NCI-H2107 treated with DMSO at 0.1 percent for 48 hours (cell line): ENCODE measurements around the gene GRAMD2B.

Source experiments
- DNase-seq: peaks from one replicate; lab custom pipeline; 2025; ENCODE audit not compliant: unreplicated experiment; lab: John Stamatoyannopoulos, UW

Gene GRAMD2B

GRCh38 chr5:126534553-126534952 is 111.3 kb downstream of the GRAMD2B start:
- no peak for DNase-seq

GRCh38 chr5:126535856-126536545 is 112.8 kb downstream of the GRAMD2B start:
- DNase-seq, result no peak

DNA sequence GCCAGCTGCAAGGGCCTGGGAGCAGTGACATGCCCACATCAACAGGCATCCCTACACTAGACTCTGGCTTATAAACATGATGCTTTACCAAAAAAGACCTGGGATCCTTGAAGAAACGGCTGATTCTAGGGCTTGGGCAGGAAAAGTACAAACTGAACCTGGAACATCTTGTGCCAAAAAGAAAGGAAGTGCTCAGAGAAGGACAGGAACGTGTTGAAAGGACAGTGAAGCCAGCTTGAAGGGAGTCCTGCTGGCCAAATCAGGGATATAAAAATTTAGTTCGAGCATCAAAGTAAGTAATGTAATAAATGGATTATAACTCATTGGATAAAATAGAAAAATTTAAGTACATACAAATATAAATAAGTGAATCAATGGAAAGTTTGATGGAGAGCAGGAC is 113.7 kb downstream of the GRAMD2B start:
- DNase-seq, result no peak

DNA sequence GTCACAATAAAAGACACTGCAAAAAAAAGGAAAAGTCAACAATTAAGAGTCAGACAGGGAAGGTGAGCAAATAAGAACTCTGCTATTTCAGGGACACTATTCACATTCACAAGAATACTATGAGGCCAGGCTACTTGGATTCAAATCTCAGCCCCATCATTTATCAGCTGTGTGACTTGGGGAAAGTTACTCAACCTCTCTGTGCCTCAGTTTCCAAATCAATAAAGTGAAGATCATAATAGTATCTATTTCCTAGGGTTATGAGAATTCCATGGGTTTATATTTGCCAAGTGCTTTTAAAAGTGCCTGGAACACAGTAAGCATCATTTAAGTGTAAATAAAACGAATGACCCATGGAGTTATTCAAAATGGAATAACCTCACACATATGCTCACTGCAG is 115.4 kb downstream of the GRAMD2B start:
- no peak for DNase-seq

DNA sequence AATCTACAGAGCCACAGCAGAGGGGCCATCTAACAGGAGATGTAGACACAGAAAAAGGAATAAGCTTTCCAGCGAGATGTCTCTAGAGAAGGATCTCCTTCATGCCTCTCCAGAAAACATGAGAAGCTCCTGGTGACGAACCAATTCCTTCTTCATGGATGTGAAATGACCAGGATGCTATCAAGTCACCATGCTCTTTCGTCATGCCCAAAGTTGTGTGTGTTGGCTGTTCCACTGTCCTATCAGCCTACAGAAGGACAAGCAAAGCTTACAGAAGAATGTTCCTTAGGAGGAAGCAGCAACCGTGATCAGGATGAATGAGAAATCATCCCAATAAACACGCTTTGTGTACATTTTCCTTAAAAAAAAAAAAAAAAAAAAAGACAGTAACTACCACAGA is 117.4 kb downstream of the GRAMD2B start:
- no peak for DNase-seq

GRCh38 chr5:126542441-126542840 is 119.2 kb downstream of the GRAMD2B start:
- no peak for DNase-seq

DNA sequence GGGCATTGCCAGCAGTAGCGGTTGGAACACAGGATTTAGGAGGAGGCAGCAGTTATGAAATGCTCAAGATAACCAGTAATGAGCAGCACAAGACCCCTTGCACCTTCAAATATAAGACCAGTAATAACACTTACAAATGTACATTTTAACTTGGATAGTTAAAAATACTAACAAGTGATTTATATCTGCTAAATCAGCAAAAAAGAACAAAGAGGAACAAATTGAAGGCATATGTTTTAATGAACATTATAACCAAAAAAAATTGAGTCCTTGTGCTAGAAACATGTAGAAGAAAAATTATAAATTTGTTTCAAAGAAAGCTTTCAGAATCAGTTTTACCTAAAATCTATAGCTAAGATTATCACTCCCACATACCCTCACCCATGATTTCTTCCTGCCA is 119.8 kb downstream of the GRAMD2B start:
- no peak for DNase-seq

DNA sequence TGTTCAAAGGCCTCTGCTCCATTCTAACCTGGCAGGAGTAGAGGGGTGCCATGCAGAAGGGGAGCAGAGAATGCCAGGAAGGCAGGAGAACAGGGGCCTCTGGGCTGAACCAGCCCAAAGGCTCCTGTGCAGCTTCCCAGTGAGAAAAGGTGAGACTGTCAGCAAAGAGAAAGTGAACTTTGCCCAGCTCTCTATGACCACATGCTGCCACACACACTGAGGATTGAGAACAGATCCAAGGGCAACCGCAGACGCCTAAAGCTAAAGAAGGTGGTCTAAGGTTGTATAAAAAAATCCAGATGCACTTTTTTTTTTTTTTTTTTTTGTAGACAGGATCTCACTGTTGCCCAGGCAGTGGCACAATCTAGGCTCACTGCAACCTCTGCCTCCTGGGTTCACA is 120.5 kb downstream of the GRAMD2B start:
- no peak for DNase-seq
